ENCODE data around the gene GAL. TPM values are rescaled to one million over a fixed set of nuclear protein-coding genes. Genes with fewer than 3 reads are reported as not detected.

GAL gene
- polyA plus RNA-seq, 1 experiment, result 2.8 TPM

- Histone ChIP-seq H3K36me3 (ENCODE audit: control insufficient read depth, insufficient read depth, low read length) (no peaks in the 10 kb centered on the region), H3K4me3 (ENCODE audit: low read depth, low read length) (no peak overlapping the region), H3K27me3 (ENCODE audit: control insufficient read depth, insufficient read depth, low read length) (peaks cover 4% of the 10 kb centered on the region; the same call in 1 of the 2 replicates)
- ChIA-PET POLR2A (no interaction called here), CTCF (no interaction called here)
- DNase-seq (ENCODE audit: low read depth), result no peak
- TF ChIP-seq CTCF (IDR thresholded peaks at IDR 0.05; ENCODE audit: insufficient read depth, low read depth, low read length), result no peak
These were observed 6.3 kb upstream of the GAL start for GRCh38 chr11:68678031-68678441.

GRCh38 chr11:68680541-68681231 lies 3.7 kb upstream of the GAL start:
- CTCF ChIA-PET, result no interaction called here
- H3K36me3 ChIP-seq (ENCODE audit: control insufficient read depth, insufficient read depth, low read length), result no peaks in the 10 kb centered on the region
- no peak overlapping the region for H3K4me3 ChIP-seq (ENCODE audit: low read depth, low read length)
- no peak for DNase-seq (ENCODE audit: low read depth)
- TF ChIP-seq CTCF (IDR thresholded peaks at IDR 0.05; ENCODE audit: insufficient read depth, low read depth, low read length), result no peak
- POLR2A ChIA-PET, result no interaction called here
- peaks cover 15% of the 10 kb centered on the region for H3K27me3 ChIP-seq (ENCODE audit: control insufficient read depth, insufficient read depth, low read length)

GRCh38 chr11:68682531-68682961 lies 1.8 kb upstream of the GAL start:
- Histone ChIP-seq H3K4me3 (ENCODE audit: low read depth, low read length) (no peak overlapping the region), H3K36me3 (ENCODE audit: control insufficient read depth, insufficient read depth, low read length) (no peaks in the 10 kb centered on the region), H3K27me3 (ENCODE audit: control insufficient read depth, insufficient read depth, low read length) (peaks cover 19% of the 10 kb centered on the region)
- no peak for DNase-seq (ENCODE audit: low read depth)
- ChIA-PET POLR2A (no interaction called here), CTCF (interaction anchor here (0.6 kb wide), 1 partner anchor 40 kb away, joined by 3 read pairs; no protein-coding TSS in a partner anchor)
- no peak for TF ChIP-seq CTCF (IDR thresholded peaks at IDR 0.05; ENCODE audit: insufficient read depth, low read depth, low read length)

- peaks cover 22% of the 10 kb centered on the region for H3K27me3 ChIP-seq (ENCODE audit: control insufficient read depth, insufficient read depth, low read length)
- POLR2A ChIA-PET, result no interaction called here
- CTCF ChIA-PET, result interaction anchor here (1.6 kb wide), 1 partner anchor 9 kb away, joined by 4 read pairs; no protein-coding TSS in a partner anchor
- no peak for TF ChIP-seq CTCF (IDR thresholded peaks at IDR 0.05; ENCODE audit: insufficient read depth, low read depth, low read length)
- no peak for DNase-seq (ENCODE audit: low read depth)
- no peak overlapping the region for H3K4me3 ChIP-seq (ENCODE audit: low read depth, low read length)
- H3K36me3 ChIP-seq (ENCODE audit: control insufficient read depth, insufficient read depth, low read length), result no peaks in the 10 kb centered on the region
These were observed 1.2 kb upstream of the GAL start for GRCh38 chr11:68683121-68683520.

- Histone ChIP-seq H3K27me3 (ENCODE audit: control insufficient read depth, insufficient read depth, low read length) (peaks cover 22% of the 10 kb centered on the region), H3K36me3 (ENCODE audit: control insufficient read depth, insufficient read depth, low read length) (no peaks in the 10 kb centered on the region), H3K4me3 (ENCODE audit: low read depth, low read length) (no peak overlapping the region)
- no peak for TF ChIP-seq CTCF (IDR thresholded peaks at IDR 0.05; ENCODE audit: insufficient read depth, low read depth, low read length)
- ChIA-PET POLR2A (no interaction called here), CTCF (interaction anchor here (1.6 kb wide), 1 partner anchor 9 kb away, joined by 4 read pairs; no protein-coding TSS in a partner anchor)
- no peak for DNase-seq (ENCODE audit: low read depth)
These were observed 584 bp upstream of the GAL start for GRCh38 chr11:68683536-68684384.
